Colonic mucosa (tissue), 4 donors: ENCODE data around the gene LEP. TPM values are rescaled to one million over a fixed set of nuclear protein-coding genes. Genes with fewer than 3 reads are reported as not detected.

ENCODE experiments used
- DNase-seq: peaks from one replicate; pipeline ENCODE4 v3.0.0-alpha.2; 2020
- H3K27ac ChIP-seq: fragments of 200-600 bp; one replicate; pipeline ENCODE4 v1.8.0; 2021
- H3K27me3 ChIP-seq: fragments of 200-600 bp; one replicate; pipeline ENCODE4 v1.8.0; 2021
- H3K36me3 ChIP-seq: fragments of 200-600 bp; one replicate; pipeline ENCODE4 v1.8.0; 2021
- H3K4me1 ChIP-seq: fragments of 200-600 bp; one replicate; pipeline ENCODE4 v1.8.0; 2021; ENCODE audit warnings: mild to moderate bottlenecking
- H3K4me3 ChIP-seq: fragments of 200-600 bp; one replicate; pipeline ENCODE4 v1.8.0; 2021
- H3K9ac ChIP-seq, 2 donors: one replicate each; pipeline ENCODE4 v1.7.0; 2013; ENCODE audit warnings: control low read depth in 2 of 2, low read depth in 2 of 2, low read length in 2 of 2
- H3K9me3 ChIP-seq: fragments of 200-600 bp; one replicate; pipeline ENCODE4 v1.8.0; 2021
- intact Hi-C: fragments of 100-400 bp; cut with DNase I; formaldehyde crosslinking; loops from one replicate; pipeline ENCODE4 v1.14.1; 2022
- total RNA-seq, 2 donors: library from RNA; stranded (reverse); fragmentation: NEBNext Ultra II Directional in 1 of 2; extraction: Animal tissue kit (Norgen Biotek cat#: 25700) in 1 of 2; gene quantifications; one replicate each; pipeline ENCODE4 v1.2.1, GENCODE V29; 2021
- TF ChIP-seq, protein P1 (sequence below): fragments of 200-600 bp; IDR thresholded peaks from one replicate; pipeline ENCODE4 v1.8.0; 2022; ENCODE audit warnings: antibody characterized with exemption, mild to moderate bottlenecking
- donor health status: healthy.
- donor health status: DM: no; HTN: no; CAD: no.
- donor health status: DM: no; HTN: no; CAD: no.

The LEP gene
- total RNA-seq, 2 donors from 2014 or later, result 0.07 TPM; not detected in 1

DNA sequence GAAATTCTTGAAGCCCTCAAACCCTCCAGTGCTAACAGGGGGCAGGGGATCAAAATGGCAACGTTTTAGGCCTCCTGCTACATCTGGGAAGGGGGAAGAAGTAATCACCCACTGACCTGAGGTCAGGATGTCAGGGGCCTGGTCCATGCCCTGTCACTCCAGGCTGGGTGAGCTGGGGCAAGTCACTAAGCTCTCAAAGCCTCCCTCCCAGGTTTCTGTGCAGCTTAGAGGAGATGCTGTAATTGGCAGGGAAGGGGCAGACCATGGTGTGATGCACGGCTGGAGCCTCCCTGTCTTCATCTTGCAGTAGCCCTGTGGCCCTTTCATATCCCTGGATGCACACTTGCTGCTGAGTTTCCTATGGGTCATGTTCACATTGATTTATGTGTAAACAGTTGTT lies 27.2 kb downstream of the LEP start:
- H3K9ac ChIP-seq, result no peak overlapping the region
- no peak overlapping the region for H3K27ac ChIP-seq
- H3K27me3 ChIP-seq, result peaks cover 26% of the 10 kb centered on the region
- intact Hi-C loops, result no loop called here
- no peaks in the 10 kb centered on the region for H3K36me3 ChIP-seq
- H3K9me3 ChIP-seq, result no peaks in the 10 kb centered on the region
- no peaks in the 10 kb centered on the region for H3K4me1 ChIP-seq
- no peak for DNase-seq
- H3K4me3 ChIP-seq, result no peak overlapping the region
- TF ChIP-seq, protein P1, sequence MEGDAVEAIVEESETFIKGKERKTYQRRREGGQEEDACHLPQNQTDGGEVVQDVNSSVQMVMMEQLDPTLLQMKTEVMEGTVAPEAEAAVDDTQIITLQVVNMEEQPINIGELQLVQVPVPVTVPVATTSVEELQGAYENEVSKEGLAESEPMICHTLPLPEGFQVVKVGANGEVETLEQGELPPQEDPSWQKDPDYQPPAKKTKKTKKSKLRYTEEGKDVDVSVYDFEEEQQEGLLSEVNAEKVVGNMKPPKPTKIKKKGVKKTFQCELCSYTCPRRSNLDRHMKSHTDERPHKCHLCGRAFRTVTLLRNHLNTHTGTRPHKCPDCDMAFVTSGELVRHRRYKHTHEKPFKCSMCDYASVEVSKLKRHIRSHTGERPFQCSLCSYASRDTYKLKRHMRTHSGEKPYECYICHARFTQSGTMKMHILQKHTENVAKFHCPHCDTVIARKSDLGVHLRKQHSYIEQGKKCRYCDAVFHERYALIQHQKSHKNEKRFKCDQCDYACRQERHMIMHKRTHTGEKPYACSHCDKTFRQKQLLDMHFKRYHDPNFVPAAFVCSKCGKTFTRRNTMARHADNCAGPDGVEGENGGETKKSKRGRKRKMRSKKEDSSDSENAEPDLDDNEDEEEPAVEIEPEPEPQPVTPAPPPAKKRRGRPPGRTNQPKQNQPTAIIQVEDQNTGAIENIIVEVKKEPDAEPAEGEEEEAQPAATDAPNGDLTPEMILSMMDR, result no peak

DNA sequence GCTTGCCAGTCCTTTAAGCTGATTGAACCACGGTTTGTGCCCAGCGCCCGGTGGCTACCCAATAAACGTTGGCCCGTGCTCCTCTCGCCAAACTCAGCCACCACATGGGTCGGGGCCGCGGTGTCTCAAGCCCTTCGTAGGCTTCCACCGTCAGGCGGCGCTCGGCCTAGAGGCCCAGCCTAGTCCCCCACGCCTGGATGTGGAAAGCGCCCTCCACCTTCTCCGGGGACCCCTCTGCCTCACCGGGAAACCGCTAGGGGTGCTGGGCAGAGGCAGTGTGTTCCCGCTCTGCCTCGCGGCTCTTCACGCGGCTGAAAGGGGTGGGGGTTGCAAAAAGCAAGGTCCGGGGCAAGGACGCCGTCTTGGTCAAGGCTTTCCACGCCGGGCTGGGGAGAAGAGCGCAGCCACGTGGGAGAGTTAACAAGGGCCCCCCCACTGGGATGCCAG lies 29.8 kb downstream of the LEP start:
- intact Hi-C loops, result no loop called here
- no peak for DNase-seq
- Histone ChIP-seq H3K4me1 (no peaks in the 10 kb centered on the region), H3K36me3 (no peaks in the 10 kb centered on the region), H3K9me3 (no peaks in the 10 kb centered on the region), H3K27me3 (peaks cover 26% of the 10 kb centered on the region), H3K9ac (no peak overlapping the region), H3K27ac (no peak overlapping the region), H3K4me3 (no peak overlapping the region)
- TF ChIP-seq, protein P1, result no peak

DNA sequence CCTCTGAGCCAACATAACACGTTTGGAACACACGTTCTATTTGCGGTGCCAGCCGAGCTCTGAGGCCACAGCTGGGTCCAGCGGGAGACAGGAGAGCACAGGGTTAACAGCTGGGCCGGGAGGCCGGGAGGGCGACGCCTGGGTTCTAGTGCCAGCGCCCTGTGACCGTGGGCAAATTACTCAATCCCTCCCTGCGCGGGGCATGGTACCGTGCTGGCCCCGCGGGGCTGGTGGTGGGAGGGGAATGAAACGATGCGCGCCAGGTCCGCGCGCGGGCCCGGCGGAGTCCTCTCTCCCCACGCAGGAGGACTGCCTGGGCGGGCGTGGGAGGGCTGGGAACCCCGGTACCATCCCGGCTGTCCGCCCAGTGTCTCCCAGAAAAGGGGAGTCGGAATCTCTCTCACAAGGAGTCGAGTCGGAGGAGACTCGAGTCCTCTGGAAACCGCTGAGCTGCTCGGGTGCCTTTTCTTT lies 30.4 kb downstream of the LEP start:
- DNase-seq, result no peak
- Histone ChIP-seq H3K27ac (no peak overlapping the region), H3K36me3 (no peaks in the 10 kb centered on the region), H3K9me3 (no peaks in the 10 kb centered on the region), H3K27me3 (peaks cover 26% of the 10 kb centered on the region), H3K4me3 (no peak overlapping the region), H3K4me1 (no peaks in the 10 kb centered on the region), H3K9ac (no peak overlapping the region)
- TF ChIP-seq, protein P1, result no peak
- intact Hi-C loops, result no loop called here

DNA sequence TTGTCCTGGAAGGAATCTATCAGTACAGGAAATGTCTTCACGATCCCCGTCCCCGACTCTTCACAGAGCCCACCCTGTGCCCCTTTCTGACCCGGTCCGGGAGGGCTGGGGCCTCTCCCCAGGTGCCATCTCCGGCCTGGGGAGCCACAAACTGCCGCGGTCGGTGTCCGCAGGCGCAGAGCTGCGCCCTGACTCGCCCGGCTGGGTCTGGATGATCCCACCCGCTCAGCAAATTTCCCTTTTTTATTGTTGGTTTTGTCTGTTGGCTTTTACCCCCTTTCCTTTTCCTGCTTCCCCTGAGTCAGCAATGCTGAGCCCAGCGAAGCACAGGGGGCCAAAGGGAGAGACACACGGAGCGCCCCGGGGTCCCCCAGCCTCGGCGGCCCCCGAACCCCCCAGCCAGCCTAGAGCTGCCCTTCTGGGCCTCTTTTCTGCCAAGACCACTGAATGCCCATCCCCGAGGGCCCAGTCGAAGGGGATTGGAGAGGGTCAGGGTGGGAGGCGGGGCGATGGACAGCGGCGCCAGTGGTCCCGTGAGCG lies 30.9 kb downstream of the LEP start:
- Histone ChIP-seq H3K27ac (no peak overlapping the region), H3K9ac (no peak overlapping the region), H3K4me3 (no peak overlapping the region), H3K27me3 (peaks cover 26% of the 10 kb centered on the region), H3K4me1 (no peaks in the 10 kb centered on the region), H3K36me3 (no peaks in the 10 kb centered on the region), H3K9me3 (no peaks in the 10 kb centered on the region)
- intact Hi-C loops, result no loop called here
- DNase-seq, result no peak
- TF ChIP-seq, protein P1, result no peak

DNA sequence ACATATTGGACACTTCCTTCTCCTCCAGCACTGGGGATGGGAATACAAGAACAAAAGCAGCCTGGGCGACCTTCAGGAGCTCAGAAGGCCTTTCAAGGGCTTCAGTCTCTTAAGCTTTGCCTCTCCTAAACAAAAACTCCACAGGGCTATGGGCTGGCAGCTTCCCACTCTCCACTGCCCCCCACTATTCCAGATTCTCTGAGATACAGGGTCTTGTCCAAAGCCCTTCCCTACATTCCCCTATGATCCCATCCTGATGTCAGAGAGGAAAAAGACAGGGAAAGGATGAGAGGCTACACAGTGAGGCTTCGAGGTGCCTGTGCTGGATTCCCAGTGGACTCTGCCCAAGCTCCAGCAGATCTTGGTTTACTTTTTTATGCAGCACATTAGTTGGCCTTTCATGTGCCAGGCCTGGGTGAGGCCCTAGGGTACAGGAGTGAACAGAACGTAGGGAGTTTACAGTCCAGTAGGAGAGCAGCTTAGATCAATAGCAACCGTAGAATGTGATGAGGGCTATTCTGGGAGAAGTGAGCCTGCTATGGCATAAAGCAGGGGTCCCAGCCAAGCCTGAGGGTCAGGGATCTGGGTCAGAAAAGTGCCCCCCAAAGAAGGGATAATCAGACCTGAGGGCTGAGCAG lies 33.3 kb downstream of the LEP start:
- TF ChIP-seq, protein P1, result no peak
- Histone ChIP-seq H3K4me1 (no peaks in the 10 kb centered on the region), H3K9me3 (no peaks in the 10 kb centered on the region), H3K4me3 (no peak overlapping the region), H3K27ac (no peak overlapping the region), H3K27me3 (peaks cover 18% of the 10 kb centered on the region), H3K9ac (no peak overlapping the region), H3K36me3 (no peaks in the 10 kb centered on the region)
- DNase-seq, result no peak
- intact Hi-C loops, result no loop called here
